Nephron (organoid): ENCODE results near the gene NDFIP1.
A peak's percentile ranks its signal among the peaks of the same experiment; 100 is the strongest.

Experiments used
- H3K27ac Mint-ChIP-seq, 3 experiments: 2 replicates each; pipeline ENCODE4 v1.8.0; 2020; ENCODE audit warnings: mixed read lengths in 3 of 3, mild to moderate bottlenecking in 2 of 3, moderate library complexity in 1 of 3
- H3K27me3 Mint-ChIP-seq: 2 replicates; pipeline ENCODE4 v1.8.0; 2021; ENCODE audit warnings: low read depth, mild to moderate bottlenecking, moderate library complexity, mixed read lengths
- H3K36me3 Mint-ChIP-seq: 2 replicates; pipeline ENCODE4 v1.8.0; 2020; ENCODE audit warnings: low read depth, mixed read lengths
- H3K4me1 Mint-ChIP-seq: 2 replicates; pipeline ENCODE4 v1.8.0; 2020; ENCODE audit warnings: mixed read lengths
- H3K4me3 Mint-ChIP-seq, 3 experiments: 2 replicates each; pipeline ENCODE4 v1.8.0; 2020; ENCODE audit warnings: mild to moderate bottlenecking in 3 of 3, mixed read lengths in 3 of 3, moderate library complexity in 2 of 3
- H3K9me3 Mint-ChIP-seq: 2 replicates; pipeline ENCODE4 v1.8.0; 2020; ENCODE audit warnings: mixed read lengths
- CTCF ChIP-seq, 3 experiments: fragments of 200-600 bp; sonication (generic); IDR thresholded peaks; one replicate each; pipeline ENCODE4 v1.5.0; 2021; ENCODE audit warnings: antibody characterized with exemption in 3 of 3; ENCODE audit not compliant: unreplicated experiment in 3 of 3

The NDFIP1 gene

DNA sequence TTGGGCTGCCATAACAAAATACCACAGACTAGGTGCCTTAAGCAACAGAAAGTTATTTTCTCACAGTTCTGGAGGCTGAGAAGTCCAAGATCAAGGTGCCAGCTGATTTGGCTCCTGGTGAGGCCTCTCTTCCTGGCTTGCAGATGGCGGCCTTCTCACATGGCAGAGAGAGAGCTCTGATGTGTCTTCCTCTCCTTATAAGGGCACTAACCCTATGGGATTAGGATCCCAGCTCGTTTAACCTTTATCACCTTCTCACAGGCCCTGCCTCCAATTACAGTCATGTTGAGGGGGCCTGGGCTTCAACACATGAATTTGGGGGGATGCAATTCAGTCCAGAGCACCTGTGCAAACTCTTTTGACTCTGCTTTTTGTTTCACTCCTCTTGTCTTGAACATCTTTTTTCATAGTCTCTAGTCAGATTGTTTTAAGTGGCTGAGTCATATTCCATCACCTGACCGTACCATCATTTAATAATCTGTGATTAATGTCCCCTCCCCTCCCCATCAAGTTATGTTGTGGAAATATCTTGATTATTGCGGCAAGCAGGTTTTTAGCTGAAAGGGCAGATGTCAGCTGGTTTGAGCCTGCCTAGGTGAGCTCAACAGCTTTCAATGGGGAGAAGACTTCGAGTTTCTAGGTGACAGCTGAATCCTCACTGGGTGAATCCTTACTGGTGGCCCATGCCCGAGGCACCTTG lies 61.8 kb downstream of the NDFIP1 start:
- Mint-ChIP-seq H3K4me1 (peaks cover 38% of the 10 kb centered on the region), H3K4me3 (no peak overlapping the region), H3K27ac (no peak overlapping the region), H3K36me3 (no peaks in the 10 kb centered on the region), H3K27me3 (peaks cover 10% of the 10 kb centered on the region), H3K9me3 (no peaks in the 10 kb centered on the region)
- no peak for TF ChIP-seq CTCF (IDR thresholded peaks at IDR 0.05; ENCODE audit: unreplicated experiment in 3 of 3)

DNA sequence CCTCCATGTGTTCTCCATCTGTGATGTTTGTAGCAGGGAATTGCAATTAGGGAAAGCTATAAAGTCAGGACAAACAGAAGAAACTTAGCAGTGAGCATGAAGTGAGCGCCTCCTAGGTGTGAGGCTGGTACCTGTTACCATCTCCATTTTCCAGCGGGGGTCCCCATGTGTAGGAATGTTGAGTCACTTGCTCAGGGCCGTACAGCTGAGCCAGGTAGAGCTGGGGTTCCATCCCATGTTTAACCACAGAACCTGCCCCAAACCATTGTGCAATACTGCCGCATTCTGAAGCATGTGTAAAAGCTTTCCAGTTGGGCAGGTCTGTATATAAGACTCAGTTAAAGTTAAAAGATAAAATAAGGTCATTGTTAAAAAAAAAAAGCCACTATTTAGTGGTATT lies 62.7 kb downstream of the NDFIP1 start:
- H3K4me1 Mint-ChIP-seq: peaks cover 44% of the 10 kb centered on the region
- no peak overlapping the region for H3K27ac Mint-ChIP-seq
- no peak for TF ChIP-seq CTCF (IDR thresholded peaks at IDR 0.05; ENCODE audit: unreplicated experiment in 3 of 3)
- peaks cover 10% of the 10 kb centered on the region for H3K27me3 Mint-ChIP-seq
- H3K4me3 Mint-ChIP-seq: no peak overlapping the region
- no peaks in the 10 kb centered on the region for H3K36me3 Mint-ChIP-seq
- no peaks in the 10 kb centered on the region for H3K9me3 Mint-ChIP-seq

DNA sequence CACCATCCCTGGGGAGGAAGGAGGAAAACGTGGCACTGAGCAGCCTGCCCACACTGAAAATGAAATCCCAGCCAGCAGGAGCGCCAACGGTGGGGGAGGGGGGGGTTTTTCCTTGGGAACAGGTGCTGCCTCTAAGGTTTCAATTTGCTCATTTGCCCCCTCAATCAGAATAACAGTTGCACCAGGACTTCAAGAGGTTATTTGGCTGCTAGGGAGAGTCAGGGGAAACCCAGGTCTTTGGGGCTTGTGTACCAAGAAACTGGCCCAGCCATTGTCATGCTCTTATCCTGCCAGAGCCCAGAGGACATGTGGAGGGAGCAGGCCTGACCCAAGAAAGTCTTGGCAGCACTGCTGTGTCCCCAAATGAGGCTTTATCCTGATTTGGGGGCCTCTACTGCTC lies 66.5 kb downstream of the NDFIP1 start:
- peaks cover 25% of the 10 kb centered on the region for H3K4me1 Mint-ChIP-seq
- no peaks in the 10 kb centered on the region for H3K9me3 Mint-ChIP-seq
- no peak overlapping the region for H3K4me3 Mint-ChIP-seq
- H3K27ac Mint-ChIP-seq: peak overlapping the region in 1 of 3 experiments; percentile 45
- H3K36me3 Mint-ChIP-seq: no peaks in the 10 kb centered on the region
- no peak for TF ChIP-seq CTCF (IDR thresholded peaks at IDR 0.05; ENCODE audit: unreplicated experiment in 3 of 3)
- H3K27me3 Mint-ChIP-seq: peaks cover 10% of the 10 kb centered on the region

- Mint-ChIP-seq H3K27me3 (peaks cover 10% of the 10 kb centered on the region), H3K4me3 (no peak overlapping the region), H3K36me3 (no peaks in the 10 kb centered on the region), H3K4me1 (peaks cover 19% of the 10 kb centered on the region), H3K27ac (peak overlapping the region in 1 of 3 experiments; percentile 45), H3K9me3 (no peaks in the 10 kb centered on the region)
- TF ChIP-seq CTCF (IDR thresholded peaks at IDR 0.05; ENCODE audit: unreplicated experiment in 3 of 3): no peak
Measured at GRCh38 chr5:142175461-142176142, 67.0 kb downstream of the NDFIP1 start.

DNA sequence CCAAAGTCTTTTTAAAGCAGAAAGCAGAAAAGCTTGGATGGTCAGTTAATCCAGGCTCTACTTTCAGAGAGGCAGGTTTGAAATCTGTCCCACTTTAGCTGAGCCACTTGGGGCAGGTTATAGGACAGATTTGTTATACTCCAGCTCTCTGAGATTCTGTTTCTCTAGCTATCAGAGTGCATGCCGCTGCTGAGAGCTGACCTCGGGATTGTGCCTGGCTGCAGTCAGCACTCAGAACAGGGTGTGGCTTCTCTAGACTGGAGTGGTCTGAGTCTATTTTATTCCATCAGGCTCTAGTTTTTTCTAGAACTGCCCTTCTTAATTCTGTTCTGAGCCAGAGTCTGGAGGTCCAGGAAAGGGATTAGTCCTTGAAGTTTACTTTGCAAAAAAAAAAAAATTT lies 67.7 kb downstream of the NDFIP1 start:
- no peak overlapping the region for H3K4me3 Mint-ChIP-seq

More for the DNA sequence above, 67.7 kb downstream of the NDFIP1 start:
- H3K27ac Mint-ChIP-seq: no peak overlapping the region
- peaks cover 8% of the 10 kb centered on the region for H3K27me3 Mint-ChIP-seq
- peaks cover 14% of the 10 kb centered on the region for H3K4me1 Mint-ChIP-seq
- no peaks in the 10 kb centered on the region for H3K36me3 Mint-ChIP-seq
- H3K9me3 Mint-ChIP-seq: no peaks in the 10 kb centered on the region
- TF ChIP-seq CTCF (IDR thresholded peaks at IDR 0.05; ENCODE audit: unreplicated experiment in 3 of 3): no peak
